Tibial nerve (tissue), 3 donors: ENCODE measurements around the gene ALK.

Experiments used
- POLR2A ChIP-seq, 2 donors: fragments of 450-650 bp; IDR thresholded peaks; one replicate each; pipeline ENCODE4 v1.6.1; 2017; ENCODE audit warnings: antibody characterized with exemption in 2 of 2, mild to moderate bottlenecking in 2 of 2, moderate library complexity in 2 of 2
- TF ChIP-seq, protein P1 (sequence below), 5 experiments: fragments of 200-600 bp in 3 of 5; fragments of 450-650 bp in 2 of 5; sonication (generic) in 3 of 5; IDR thresholded peaks; one replicate each; pipeline ENCODE4 v1.5.1; 2016 to 2019; ENCODE audit warnings: antibody characterized with exemption in 5 of 5, mild to moderate bottlenecking in 3 of 5, moderate library complexity in 2 of 5

DNA sequence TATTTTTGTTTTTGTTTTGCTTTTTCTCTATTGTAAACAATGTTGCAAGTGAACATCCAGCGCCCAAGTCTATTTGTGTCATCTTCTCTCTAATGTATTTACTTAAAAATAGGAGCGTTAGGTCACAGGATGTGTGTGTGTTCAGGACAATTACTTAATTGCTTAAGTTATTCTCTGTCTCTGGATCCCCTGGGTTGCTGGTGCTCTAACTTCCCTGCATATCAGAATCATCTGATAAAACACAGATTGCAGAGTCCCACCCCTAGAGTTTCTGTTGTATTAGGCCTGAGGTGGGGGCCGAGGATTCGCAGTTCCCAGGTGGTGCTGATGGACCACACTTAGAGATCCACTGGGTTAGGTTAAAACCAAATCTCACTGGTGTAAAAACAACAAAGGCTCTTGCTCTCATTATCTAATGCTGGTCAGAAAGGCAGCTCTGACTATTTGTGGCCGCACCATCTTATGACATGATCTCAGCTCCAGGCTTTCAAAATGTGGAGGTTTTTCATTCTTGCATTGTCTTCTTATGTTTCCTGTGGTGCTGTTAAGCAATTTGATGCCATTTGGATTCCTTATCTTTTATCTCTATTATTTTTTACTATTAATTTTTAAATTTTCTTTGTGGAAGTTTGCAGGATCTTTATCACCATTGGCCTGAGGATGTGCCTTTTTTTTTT is 718.4 kb downstream of the ALK start:
- no peak for TF ChIP-seq POLR2A (IDR thresholded peaks at IDR 0.05)
- TF ChIP-seq, protein P1, sequence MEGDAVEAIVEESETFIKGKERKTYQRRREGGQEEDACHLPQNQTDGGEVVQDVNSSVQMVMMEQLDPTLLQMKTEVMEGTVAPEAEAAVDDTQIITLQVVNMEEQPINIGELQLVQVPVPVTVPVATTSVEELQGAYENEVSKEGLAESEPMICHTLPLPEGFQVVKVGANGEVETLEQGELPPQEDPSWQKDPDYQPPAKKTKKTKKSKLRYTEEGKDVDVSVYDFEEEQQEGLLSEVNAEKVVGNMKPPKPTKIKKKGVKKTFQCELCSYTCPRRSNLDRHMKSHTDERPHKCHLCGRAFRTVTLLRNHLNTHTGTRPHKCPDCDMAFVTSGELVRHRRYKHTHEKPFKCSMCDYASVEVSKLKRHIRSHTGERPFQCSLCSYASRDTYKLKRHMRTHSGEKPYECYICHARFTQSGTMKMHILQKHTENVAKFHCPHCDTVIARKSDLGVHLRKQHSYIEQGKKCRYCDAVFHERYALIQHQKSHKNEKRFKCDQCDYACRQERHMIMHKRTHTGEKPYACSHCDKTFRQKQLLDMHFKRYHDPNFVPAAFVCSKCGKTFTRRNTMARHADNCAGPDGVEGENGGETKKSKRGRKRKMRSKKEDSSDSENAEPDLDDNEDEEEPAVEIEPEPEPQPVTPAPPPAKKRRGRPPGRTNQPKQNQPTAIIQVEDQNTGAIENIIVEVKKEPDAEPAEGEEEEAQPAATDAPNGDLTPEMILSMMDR (IDR thresholded peaks at IDR 0.05), result no peak
